Inferior parietal cortex (tissue), 1 donor: ENCODE results near the gene ZNF738.

Experiments used
- DNase-seq: peaks from one replicate; pipeline ENCODE4 v3.0.0-alpha.2; 2016; ENCODE audit errors: extremely low spot score

ZNF738 gene

GRCh38 chr19:21423057-21424041 is 64.5 kb downstream of the ZNF738 start:
- no peak for DNase-seq
